ENCODE measurements around the gene CALHM2.

CALHM2 gene

GRCh38 chr10:103444478-103444877 lies 7.7 kb downstream of the CALHM2 start:
- FAIRE-seq = no peak
- no peak for TF ChIP-seq PAX5 (IDR thresholded peaks at IDR 0.05; ENCODE audit: insufficient read depth, low read length, severe bottlenecking)
- no peak for TF ChIP-seq TAF1 (IDR thresholded peaks at IDR 0.05; ENCODE audit: low read depth, low read length)
- TF ChIP-seq POU2F2 (IDR thresholded peaks at IDR 0.05; ENCODE audit: low read depth, low read length) = no peak
- no peak for DNase-seq (ENCODE audit: insufficient read length, low spot score)

- DNase-seq (ENCODE audit: insufficient read length, low spot score) (no peak), FAIRE-seq (no peak)
- TF ChIP-seq POU2F2 (IDR thresholded peaks at IDR 0.05; ENCODE audit: low read depth, low read length) = no peak
- TF ChIP-seq SPI1 (IDR thresholded peaks at IDR 0.05; ENCODE audit: low read depth, low read length) = no peak
- TF ChIP-seq POLR2AphosphoS5 (IDR thresholded peaks at IDR 0.05; ENCODE audit: low read depth, low read length) = no peak
- 0 out of 2 replicates have a peak, but pooled peaks have one; percentile 32 for TF ChIP-seq POLR2A (IDR thresholded peaks at IDR 0.05; ENCODE audit: low read depth, low read length)
Measured at GRCh38 chr10:103443475-103444185, 8.5 kb downstream of the CALHM2 start.

GRCh38 chr10:103442031-103442461 lies 10.1 kb downstream of the CALHM2 start:
- no peak for TF ChIP-seq POLR2A (IDR thresholded peaks at IDR 0.05; ENCODE audit: low read depth, low read length)
- no peak for TF ChIP-seq TAF1 (IDR thresholded peaks at IDR 0.05; ENCODE audit: low read depth, low read length)
- DNase-seq (ENCODE audit: insufficient read length, low spot score) (no peak), FAIRE-seq (no peak)

GRCh38 chr10:103441611-103442010 lies 10.6 kb downstream of the CALHM2 start:
- DNase-seq (ENCODE audit: insufficient read length, low spot score) (no peak), FAIRE-seq (no peak)
- TF ChIP-seq POU2F2 (IDR thresholded peaks at IDR 0.05; ENCODE audit: low read depth, low read length) = no peak
- TF ChIP-seq POLR2AphosphoS5 (IDR thresholded peaks at IDR 0.05; ENCODE audit: low read depth, low read length) = no peak
- TF ChIP-seq TAF1 (IDR thresholded peaks at IDR 0.05; ENCODE audit: low read depth, low read length) = no peak
- no peak for TF ChIP-seq POLR2A (IDR thresholded peaks at IDR 0.05; ENCODE audit: low read depth, low read length)
- TF ChIP-seq PAX5 (IDR thresholded peaks at IDR 0.05; ENCODE audit: insufficient read depth, low read length, severe bottlenecking) = no peak
- TF ChIP-seq SPI1 (IDR thresholded peaks at IDR 0.05; ENCODE audit: low read depth, low read length) = no peak

GRCh38 chr10:103441206-103441605 lies 11.0 kb downstream of the CALHM2 start:
- no peak for DNase-seq (ENCODE audit: insufficient read length, low spot score)

GRCh38 chr10:103440416-103440815 lies 11.8 kb downstream of the CALHM2 start:
- FAIRE-seq (no peak), DNase-seq (ENCODE audit: insufficient read length, low spot score) (no peak)
- TF ChIP-seq SPI1 (IDR thresholded peaks at IDR 0.05; ENCODE audit: low read depth, low read length) = no peak
- no peak for TF ChIP-seq POU2F2 (IDR thresholded peaks at IDR 0.05; ENCODE audit: low read depth, low read length)
- TF ChIP-seq POLR2A (IDR thresholded peaks at IDR 0.05; ENCODE audit: low read depth, low read length) = no peak; the same call in 1 of the 2 replicates
- no peak for TF ChIP-seq TAF1 (IDR thresholded peaks at IDR 0.05; ENCODE audit: low read depth, low read length)
- TF ChIP-seq POLR2AphosphoS5 (IDR thresholded peaks at IDR 0.05; ENCODE audit: low read depth, low read length) = no peak; the same call in 1 of the 2 replicates
- no peak for TF ChIP-seq PAX5 (IDR thresholded peaks at IDR 0.05; ENCODE audit: insufficient read depth, low read length, severe bottlenecking)

More at GRCh38 chr10:103441206-103441605, 11.0 kb downstream of the CALHM2 start:
- FAIRE-seq = no peak
- TF ChIP-seq POLR2A (IDR thresholded peaks at IDR 0.05; ENCODE audit: low read depth, low read length) (no peak), SPI1 (IDR thresholded peaks at IDR 0.05; ENCODE audit: low read depth, low read length) (no peak), TAF1 (IDR thresholded peaks at IDR 0.05; ENCODE audit: low read depth, low read length) (no peak), POU2F2 (IDR thresholded peaks at IDR 0.05; ENCODE audit: low read depth, low read length) (no peak), POLR2AphosphoS5 (IDR thresholded peaks at IDR 0.05; ENCODE audit: low read depth, low read length) (no peak), PAX5 (IDR thresholded peaks at IDR 0.05; ENCODE audit: insufficient read depth, low read length, severe bottlenecking) (no peak)

- no peak for DNase-seq (ENCODE audit: insufficient read length, low spot score)
- TF ChIP-seq POLR2A (IDR thresholded peaks at IDR 0.05; ENCODE audit: low read depth, low read length) (no peak), SPI1 (IDR thresholded peaks at IDR 0.05; ENCODE audit: low read depth, low read length) (no peak), POLR2AphosphoS5 (IDR thresholded peaks at IDR 0.05; ENCODE audit: low read depth, low read length) (no peak), POU2F2 (IDR thresholded peaks at IDR 0.05; ENCODE audit: low read depth, low read length) (no peak), TAF1 (IDR thresholded peaks at IDR 0.05; ENCODE audit: low read depth, low read length) (no peak), PAX5 (IDR thresholded peaks at IDR 0.05; ENCODE audit: insufficient read depth, low read length, severe bottlenecking) (no peak)
- no peak for FAIRE-seq
Measured at GRCh38 chr10:103439776-103440175, 12.4 kb downstream of the CALHM2 start.

GRCh38 chr10:103433858-103434257 lies 18.3 kb downstream of the CALHM2 start:
- TF ChIP-seq POLR2A (IDR thresholded peaks at IDR 0.05; ENCODE audit: low read depth, low read length) = no peak
- TF ChIP-seq POU2F2 (IDR thresholded peaks at IDR 0.05; ENCODE audit: low read depth, low read length) = no peak
- no peak for TF ChIP-seq TAF1 (IDR thresholded peaks at IDR 0.05; ENCODE audit: low read depth, low read length)
- TF ChIP-seq POLR2AphosphoS5 (IDR thresholded peaks at IDR 0.05; ENCODE audit: low read depth, low read length) = no peak
- no peak for TF ChIP-seq SPI1 (IDR thresholded peaks at IDR 0.05; ENCODE audit: low read depth, low read length)
- DNase-seq (ENCODE audit: insufficient read length, low spot score) (no peak), FAIRE-seq (no peak)

- FAIRE-seq = no peak
- TF ChIP-seq PAX5 (IDR thresholded peaks at IDR 0.05; ENCODE audit: insufficient read depth, low read length, severe bottlenecking) (no peak), SPI1 (IDR thresholded peaks at IDR 0.05; ENCODE audit: low read depth, low read length) (no peak), TAF1 (IDR thresholded peaks at IDR 0.05; ENCODE audit: low read depth, low read length) (no peak), POLR2AphosphoS5 (IDR thresholded peaks at IDR 0.05; ENCODE audit: low read depth, low read length) (no peak), POU2F2 (IDR thresholded peaks at IDR 0.05; ENCODE audit: low read depth, low read length) (no peak), POLR2A (IDR thresholded peaks at IDR 0.05; ENCODE audit: low read depth, low read length) (no peak)
- no peak for DNase-seq (ENCODE audit: insufficient read length, low spot score)
Measured at GRCh38 chr10:103431902-103432301, 20.3 kb downstream of the CALHM2 start.

GRCh38 chr10:103429647-103430046 lies 22.5 kb downstream of the CALHM2 start:
- no peak for TF ChIP-seq POLR2A (IDR thresholded peaks at IDR 0.05; ENCODE audit: low read depth, low read length)
- no peak for TF ChIP-seq POLR2AphosphoS5 (IDR thresholded peaks at IDR 0.05; ENCODE audit: low read depth, low read length)
- TF ChIP-seq TAF1 (IDR thresholded peaks at IDR 0.05; ENCODE audit: low read depth, low read length) = no peak
- TF ChIP-seq POU2F2 (IDR thresholded peaks at IDR 0.05; ENCODE audit: low read depth, low read length) = no peak
- no peak for TF ChIP-seq SPI1 (IDR thresholded peaks at IDR 0.05; ENCODE audit: low read depth, low read length)
- TF ChIP-seq PAX5 (IDR thresholded peaks at IDR 0.05; ENCODE audit: insufficient read depth, low read length, severe bottlenecking) = no peak
- DNase-seq (ENCODE audit: insufficient read length, low spot score) (no peak), FAIRE-seq (no peak)

All from GM12891 (cell line).